K562 (cell line): ENCODE results near the gene GGACT. TPM values are rescaled to one million over a fixed set of nuclear protein-coding genes. Genes with fewer than 3 reads are reported as not detected.

Experiments
- ATAC-seq: fragments of 200-7000 bp; cut with Tn5 transposase; 3 replicates; pipeline ENCODE4 v1.9.1; 2020; ENCODE audit warnings: moderate library complexity
- BruUV-seq: library from RNA; stranded (reverse); fragments of 400-500 nt; replicated peaks from 2 replicates; lab custom pipeline; 2021; lab: Mats Ljungman, UMichigan
- CTCF ChIA-PET: fragments of 300-600 bp; formaldehyde crosslinking; extraction: SDS; loops from one replicate; lab custom pipeline; 2021; ENCODE audit warnings: low intra/inter-chr PET ratio; lab: Yijun Ruan, JAX
- POLR2A ChIA-PET: fragments of 300-600, 350-650 bp; sonication (Branson Sonifier 250); formaldehyde crosslinking; extraction: SDS; loops from one replicate; lab custom pipeline; 2021; ENCODE audit warnings: antibody characterized with exemption, inconsistent platforms; lab: Yijun Ruan, JAX
- DNase-seq, 4 experiments: peaks; one replicate each; pipeline versions ENCODE4 v3.0.0 to v3.0.0-alpha.2; 2011 to 2018; ENCODE audit warnings: low spot score in 3 of 4, mixed read lengths in 3 of 4; ENCODE audit errors: extremely low read depth in 1 of 4
- FAIRE-seq: peaks from 2 replicates; lab custom pipeline; 2011; peaks lifted over from hg19 to GRCh38; lab: Jason Lieb, UNC
- H2AFZ ChIP-seq: 2 replicates; pipeline ENCODE4 v1.6.0; 2011; ENCODE audit warnings: low read depth, low read length, control low read depth, inconsistent platforms
- H3K27ac ChIP-seq: fragments of 200-600 bp; 3 replicates; pipeline ENCODE4 v1.8.0; 2011; ENCODE audit warnings: low read depth, mild to moderate bottlenecking, control low read depth, inconsistent platforms, low read length, moderate library complexity, mixed read lengths; ENCODE audit errors: extremely low read depth
- H3K27me3 ChIP-seq, 2 experiments: fragments of 300-600 bp in 1 of 2; 2 replicates in 1 of 2; 3 replicates in 1 of 2; pipeline versions ENCODE4 v1.6.0 to v1.8.0; 2011; ENCODE audit warnings: inconsistent platforms in 2 of 2, low read length in 2 of 2, mild to moderate bottlenecking in 1 of 2, mixed read lengths in 1 of 2, moderate library complexity in 1 of 2; ENCODE audit not compliant: control insufficient read depth in 2 of 2, insufficient read depth in 2 of 2
- H3K36me3 ChIP-seq: fragments of 300-600 bp; 3 replicates; pipeline ENCODE4 v1.8.0; 2011; ENCODE audit warnings: mild to moderate bottlenecking, low read length, inconsistent platforms; ENCODE audit not compliant: control insufficient read depth, insufficient read depth
- H3K4me1 ChIP-seq, 2 experiments: fragments of 200-600 bp in 1 of 2; replicated peaks in 1 of 2; 2 replicates in 1 of 2; 3 replicates in 1 of 2; pipeline versions ENCODE4 v1.5.1 to v1.8.0; 2011; ENCODE audit warnings: inconsistent platforms in 2 of 2, low read length in 2 of 2, mild to moderate bottlenecking in 1 of 2, mixed read lengths in 1 of 2, moderate library complexity in 1 of 2; ENCODE audit not compliant: control insufficient read depth in 2 of 2, insufficient read depth in 2 of 2
- H3K4me2 ChIP-seq: 2 replicates; pipeline ENCODE4 v1.6.1; 2011; ENCODE audit warnings: low read length, control low read depth, inconsistent platforms, mixed read lengths; ENCODE audit not compliant: insufficient read depth
- H3K4me3 ChIP-seq: fragments of 200-600 bp; sonication (generic), shearing (Covaris generic); 2 replicates; pipeline ENCODE4 v1.5.1; 2016; ENCODE audit warnings: control low read depth, inconsistent platforms
- H3K79me2 ChIP-seq: fragments of 200-600 bp; 3 replicates; pipeline ENCODE4 v1.8.0; 2011; ENCODE audit warnings: low read length, inconsistent platforms; ENCODE audit not compliant: control insufficient read depth, insufficient read depth
- H3K9ac ChIP-seq, 2 experiments: 2 replicates each; pipeline versions ENCODE4 v1.6.0 to v1.6.1; 2011; ENCODE audit warnings: low read depth in 2 of 2, low read length in 2 of 2, control low read depth in 1 of 2, inconsistent platforms in 1 of 2, mild to moderate bottlenecking in 1 of 2, mixed read lengths in 1 of 2; ENCODE audit not compliant: insufficient read depth in 1 of 2
- H3K9me1 ChIP-seq: one replicate; pipeline ENCODE4 v1.6.0; 2011; ENCODE audit warnings: inconsistent platforms, mild to moderate bottlenecking, low read length, moderate library complexity; ENCODE audit not compliant: control insufficient read depth, insufficient read depth
- H3K9me3 ChIP-seq: replicated peaks from 2 replicates; pipeline ENCODE4 v1.5.1; 2011; ENCODE audit warnings: low read depth, low read length, inconsistent platforms; ENCODE audit not compliant: control insufficient read depth, insufficient read depth
- H4K20me1 ChIP-seq: replicated peaks from 2 replicates; pipeline ENCODE4 v1.6.1; 2011; ENCODE audit warnings: low read length, inconsistent platforms, mixed read lengths; ENCODE audit not compliant: control insufficient read depth, insufficient read depth
- BRF2 ChIP-seq: IDR thresholded peaks from 3 replicates; pipeline ENCODE4 v1.6.1; 2011; ENCODE audit warnings: borderline replicate concordance, mild to moderate bottlenecking; ENCODE audit not compliant: insufficient read length, insufficient read depth
- HNRNPH1 ChIP-seq: fragments of 200-400 bp; formaldehyde crosslinking; optimal IDR thresholded peaks from 2 replicates; pipeline ENCODE3; 2017; ENCODE audit warnings: low read depth, mild to moderate bottlenecking, low read length, moderate library complexity
- KLF1 ChIP-seq: fragments of 450-650 bp; IDR thresholded peaks from 2 replicates; pipeline ENCODE4 v1.6.1; 2016; ENCODE audit warnings: missing genetic modification characterization, missing compliant biosample characterization
- POLR2G ChIP-seq: fragments of 200-400 bp; formaldehyde crosslinking; IDR thresholded peaks from 2 replicates; pipeline ENCODE4 v1.6.1; 2017; ENCODE audit warnings: low read depth, mild to moderate bottlenecking, antibody characterized with exemption, low read length, moderate library complexity
- POU5F1 ChIP-seq: fragments of 150-350 bp; IDR thresholded peaks from 2 replicates; pipeline ENCODE4 v1.6.1; 2014; ENCODE audit warnings: borderline replicate concordance, low read length, low read depth, mild to moderate bottlenecking; ENCODE audit not compliant: partially characterized antibody
- PRDM10 ChIP-seq: fragments of 450-650 bp; IDR thresholded peaks from 2 replicates; pipeline ENCODE4 v1.6.1; 2018; ENCODE audit not compliant: partially characterized antibody
- SRSF7 ChIP-seq: fragments of 200-400 bp; formaldehyde crosslinking; optimal IDR thresholded peaks from 2 replicates; pipeline ENCODE3; 2017; ENCODE audit warnings: mild to moderate bottlenecking, low read depth, low read length
- USF2 ChIP-seq: sonication (generic); formaldehyde crosslinking; IDR thresholded peaks from 2 replicates; pipeline ENCODE4 v1.5.0; 2020; ENCODE audit warnings: missing genetic modification reagents
- ZBTB26 ChIP-seq: fragments of 450-650 bp; formaldehyde crosslinking; IDR thresholded peaks from 2 replicates; pipeline ENCODE4 v1.4.0; 2022; ENCODE audit warnings: missing genetic modification characterization
- ZNF311 ChIP-seq: fragments of 250-450 bp; sonication (Bioruptor Pico); IDR thresholded peaks from 2 replicates; pipeline ENCODE4 v1.4.0; 2020; ENCODE audit warnings: mild to moderate bottlenecking, moderate library complexity
- ZNF324 ChIP-seq: fragments of 250-450 bp; sonication (Bioruptor Pico); IDR thresholded peaks from 2 replicates; pipeline ENCODE4 v1.4.0; 2020; ENCODE audit warnings: mild to moderate bottlenecking
- ZNF695 ChIP-seq: fragments of 450-650 bp; formaldehyde crosslinking; IDR thresholded peaks from 2 replicates; pipeline ENCODE4 v1.4.0; 2020; ENCODE audit warnings: mild to moderate bottlenecking, moderate library complexity
- WGBS: fragments of 100-300 bp; shearing (Covaris generic); methylation state at CpG from one replicate; pipeline ENCODE4 v1.1.6; 2016; ENCODE audit warnings: low coverage, mixed read lengths; ENCODE audit not compliant: insufficient coverage; ENCODE audit errors: missing lambda C conversion rate; 5-methylcytosine and 5-hydroxymethylcytosine counted together
- in situ Hi-C: fragments of 300-500 bp; cut with MboI; formaldehyde crosslinking; loops from 4 replicates; pipeline ENCODE4 v1.15.0; 2018; ENCODE audit warnings: inconsistent platforms, mixed read lengths
- intact Hi-C: fragments of 100-400 bp; cut with micrococcal nuclease; formaldehyde crosslinking; loops from 2 replicates; pipeline ENCODE4 v1.14.2; 2022
- polyA plus RNA-seq, 8 experiments: library from polyadenylated mRNA; depleted of rRNA in 4 of 8; stranded (reverse) in 5 of 8; unstranded in 3 of 8; fragments of >200 nt; fragmentation: Nextera tagmentation in 2 of 8; fragmentation: Illumina TruSeq in 1 of 8; extraction: Ambion mirVana in 2 of 8; extraction: Trizol in 1 of 8; gene quantifications; 2 replicates each; pipeline versions ENCODE4 v1.2.1 to v1.2.3, GENCODE V29; 2011 to 2014; ENCODE audit warnings: inconsistent platforms in 1 of 8, missing spikeins in 1 of 8
- total RNA-seq, 7 experiments: library from RNA; depleted of rRNA in 6 of 7; stranded (reverse); fragments of >200 nt in 6 of 7; fragmentation: Illumina TruSeq in 2 of 7; extraction: Trizol in 2 of 7; gene quantifications; 2 replicates each; pipeline versions ENCODE4 v1.2.1 to v1.2.3, GENCODE V29; 2011 to 2021; ENCODE audit warnings: low replicate concordance in 1 of 7

GGACT gene
- total and polyA plus RNA-seq, 9 of the 15 experiments (the other 6 are each of a cell fraction or from before 2014, with no cell fraction given) = 0.20 to 3.2 (median 1.7) TPM

GRCh38 chr13:100597253-100597652, 8.7 kb upstream of the GGACT start:
- no peaks in the 10 kb centered on the region for H3K9me1 ChIP-seq
- H3K36me3 ChIP-seq = no peaks in the 10 kb centered on the region
- no peak overlapping the region for H3K4me3 ChIP-seq
- ATAC-seq (no peak), FAIRE-seq (no peak), DNase-seq (no peak)
- no peak overlapping the region for H3K4me2 ChIP-seq
- H3K79me2 ChIP-seq = no peaks in the 10 kb centered on the region
- WGBS = 76% methylated on average over 3 of the region's 4 CpGs
- intact Hi-C loops = no loop called here
- no peak overlapping the region for H2AFZ ChIP-seq
- H3K9me3 ChIP-seq = no peaks in the 10 kb centered on the region
- ChIA-PET CTCF (no interaction called here), POLR2A (no interaction called here)
- H4K20me1 ChIP-seq = no peaks in the 10 kb centered on the region
- in situ Hi-C loops = no loop called here
- H3K4me1 ChIP-seq = peaks cover 15 to 21% of the 10 kb centered on the region in 2 experiments
- H3K9ac ChIP-seq = no peak overlapping the region
- no peak overlapping the region for H3K27ac ChIP-seq
- no peaks in the 10 kb centered on the region for H3K27me3 ChIP-seq
- no TSS peak for BruUV-seq
- TF ChIP-seq POU5F1 = no peak
- no peak for TF ChIP-seq ZNF695
- no peak for TF ChIP-seq HNRNPH1
- TF ChIP-seq ZBTB26 (CRISPR knock-in tag) = no peak
- no peak for TF ChIP-seq ZNF324
- TF ChIP-seq ZNF311 (CRISPR knock-in tag) = no peak
- TF ChIP-seq BRF2 = no peak
- no peak for TF ChIP-seq USF2
- no peak for TF ChIP-seq POLR2G
- TF ChIP-seq SRSF7 = no peak
- no peak for TF ChIP-seq PRDM10
- no peak for TF ChIP-seq KLF1 (tag)
